Measurements from ENCODE around the gene MARCHF5. TPM values are rescaled to one million over a fixed set of nuclear protein-coding genes. Genes with fewer than 3 reads are reported as not detected.
"Not testable (repeated sequence)": the region's sequence is repeated elsewhere in the genome, so short reads cannot be mapped to it uniquely, and the experiment has no call there.

The MARCHF5 gene
- polyA plus RNA-seq, 2 of the 4 experiments (the other 2 are of a cell fraction): 24.7 to 37.3 TPM

GRCh38 chr10:92342796-92343195 lies 51.8 kb downstream of the MARCHF5 start:
- CTCF ChIA-PET: no interaction called here
- no peak overlapping the region for H3K4me2 ChIP-seq
- DNase-seq (ENCODE audit: low read depth in 1 of 2, low spot score in 1 of 2): no peak
- no peak for TF ChIP-seq JUN (IDR thresholded peaks at IDR 0.05)
- no peak for TF ChIP-seq MAZ (IDR thresholded peaks at IDR 0.05; ENCODE audit: borderline replicate concordance, low read depth, low read length)
- TF ChIP-seq RFX5 (IDR thresholded peaks at IDR 0.05): no peak
- no peak for TF ChIP-seq EHMT2 (IDR thresholded peaks at IDR 0.05; ENCODE audit: low read depth)
- TF ChIP-seq ZSCAN20 (CRISPR knock-in tag; IDR thresholded peaks at IDR 0.05): no peak
- TF ChIP-seq, protein P1, sequence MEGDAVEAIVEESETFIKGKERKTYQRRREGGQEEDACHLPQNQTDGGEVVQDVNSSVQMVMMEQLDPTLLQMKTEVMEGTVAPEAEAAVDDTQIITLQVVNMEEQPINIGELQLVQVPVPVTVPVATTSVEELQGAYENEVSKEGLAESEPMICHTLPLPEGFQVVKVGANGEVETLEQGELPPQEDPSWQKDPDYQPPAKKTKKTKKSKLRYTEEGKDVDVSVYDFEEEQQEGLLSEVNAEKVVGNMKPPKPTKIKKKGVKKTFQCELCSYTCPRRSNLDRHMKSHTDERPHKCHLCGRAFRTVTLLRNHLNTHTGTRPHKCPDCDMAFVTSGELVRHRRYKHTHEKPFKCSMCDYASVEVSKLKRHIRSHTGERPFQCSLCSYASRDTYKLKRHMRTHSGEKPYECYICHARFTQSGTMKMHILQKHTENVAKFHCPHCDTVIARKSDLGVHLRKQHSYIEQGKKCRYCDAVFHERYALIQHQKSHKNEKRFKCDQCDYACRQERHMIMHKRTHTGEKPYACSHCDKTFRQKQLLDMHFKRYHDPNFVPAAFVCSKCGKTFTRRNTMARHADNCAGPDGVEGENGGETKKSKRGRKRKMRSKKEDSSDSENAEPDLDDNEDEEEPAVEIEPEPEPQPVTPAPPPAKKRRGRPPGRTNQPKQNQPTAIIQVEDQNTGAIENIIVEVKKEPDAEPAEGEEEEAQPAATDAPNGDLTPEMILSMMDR (IDR thresholded peaks at IDR 0.05): no peak
- ATAC-seq: no peak
- no peak overlapping the region for H3K4me3 ChIP-seq
- 93% methylated on average over 2 of the region's 2 CpGs for WGBS (ENCODE audit: missing lambda C conversion rate)
- POLR2A ChIA-PET: no interaction called here
- H3K4me1 ChIP-seq: no peaks in the 10 kb centered on the region
- no peaks in the 10 kb centered on the region for H3K9me3 ChIP-seq
- FAIRE-seq: peak; percentile 65
- no peak overlapping the region for H3K27ac ChIP-seq

- DNase-seq (ENCODE audit: low read depth in 1 of 2, low spot score in 1 of 2); H3K4me1 ChIP-seq; POLR2A ChIA-PET; H3K4me2 ChIP-seq; H3K27ac ChIP-seq; FAIRE-seq; ATAC-seq; H3K4me3 ChIP-seq; H3K9me3 ChIP-seq: not testable (repeated sequence)
- WGBS (ENCODE audit: missing lambda C conversion rate): 95% methylated on average over 5 of the region's 5 CpGs
- CTCF ChIA-PET: interaction anchor here (0.7 kb wide), 1 partner anchor 54 kb away, joined by 4 read pairs; no protein-coding TSS in a partner anchor
Measured at GRCh38 chr10:92345575-92345974, 54.6 kb downstream of the MARCHF5 start.

DNA sequence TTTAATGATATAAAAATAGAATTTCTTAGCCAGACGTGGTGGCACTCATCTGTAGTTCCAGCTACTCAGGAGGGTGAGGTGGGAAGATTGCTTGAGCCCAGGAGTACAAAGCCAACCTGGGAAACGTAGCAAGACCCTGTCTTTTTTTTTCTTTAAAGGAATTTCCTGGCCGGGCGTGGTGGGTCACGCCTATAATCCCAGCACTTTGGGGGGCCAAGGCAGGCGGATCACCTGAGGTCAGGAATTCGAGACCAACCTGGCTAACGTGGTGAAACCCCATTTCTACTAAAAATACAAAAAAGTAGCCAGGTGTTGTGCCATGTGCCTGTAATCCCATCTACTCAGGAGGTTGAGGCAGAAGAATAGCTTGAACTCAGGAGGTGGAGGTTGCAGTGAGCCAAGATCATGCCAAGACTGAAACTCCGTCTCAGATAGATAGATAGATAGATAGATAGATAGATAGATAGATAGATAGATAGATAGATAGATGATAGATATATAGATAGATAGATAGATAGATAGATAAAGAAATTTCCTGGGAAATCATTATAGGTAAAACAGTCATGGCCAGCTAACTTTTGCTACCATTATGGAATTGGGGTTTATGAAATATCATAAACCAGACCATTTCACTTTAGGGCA lies 56.2 kb downstream of the MARCHF5 start:
- FAIRE-seq; H3K4me2 ChIP-seq; H3K4me3 ChIP-seq; DNase-seq (ENCODE audit: low read depth in 1 of 2, low spot score in 1 of 2); H3K4me1 ChIP-seq; ATAC-seq; POLR2A ChIA-PET; H3K27ac ChIP-seq; H3K9me3 ChIP-seq; CTCF ChIA-PET: not testable (repeated sequence)
- 93% methylated on average over 9 of the region's 9 CpGs for WGBS (ENCODE audit: missing lambda C conversion rate)

DNA sequence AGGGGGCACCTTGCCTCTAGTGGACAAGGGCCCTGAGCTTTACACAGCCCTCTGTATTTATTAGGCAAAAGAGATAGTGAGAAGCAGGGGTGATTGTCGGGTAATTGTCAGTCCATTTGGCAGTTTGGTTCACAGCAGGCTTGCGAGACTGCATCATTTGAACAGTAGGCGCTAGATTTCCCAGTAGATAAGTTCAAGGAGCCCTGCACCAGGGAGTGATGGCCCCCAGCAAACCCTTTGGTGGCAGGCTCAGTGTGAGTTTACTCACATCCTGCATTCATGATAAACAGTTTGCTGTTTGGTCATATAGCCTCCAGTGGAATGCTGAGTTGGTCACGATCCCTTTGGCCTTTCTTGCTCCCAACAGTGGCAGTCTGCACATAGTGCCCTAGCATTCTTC lies 59.4 kb downstream of the MARCHF5 start:
- Histone ChIP-seq H3K4me1 (no peaks in the 10 kb centered on the region), H3K4me2 (no peak overlapping the region), H3K9me3 (no peaks in the 10 kb centered on the region), H3K4me3 (no peak overlapping the region), H3K27ac (no peak overlapping the region)
- DNase-seq (ENCODE audit: low read depth in 1 of 2, low spot score in 1 of 2) (no peak), FAIRE-seq (no peak), ATAC-seq (no peak)
- no peak for TF ChIP-seq RAD21 (conservative IDR thresholded peaks at IDR 0.05 in 1 of 2, IDR thresholded peaks at IDR 0.05 in 1 of 2)
- WGBS (ENCODE audit: missing lambda C conversion rate): 96% methylated on average over 4 of the region's 4 CpGs
- CTCF ChIA-PET: no interaction called here
- POLR2A ChIA-PET: no interaction called here

DNA sequence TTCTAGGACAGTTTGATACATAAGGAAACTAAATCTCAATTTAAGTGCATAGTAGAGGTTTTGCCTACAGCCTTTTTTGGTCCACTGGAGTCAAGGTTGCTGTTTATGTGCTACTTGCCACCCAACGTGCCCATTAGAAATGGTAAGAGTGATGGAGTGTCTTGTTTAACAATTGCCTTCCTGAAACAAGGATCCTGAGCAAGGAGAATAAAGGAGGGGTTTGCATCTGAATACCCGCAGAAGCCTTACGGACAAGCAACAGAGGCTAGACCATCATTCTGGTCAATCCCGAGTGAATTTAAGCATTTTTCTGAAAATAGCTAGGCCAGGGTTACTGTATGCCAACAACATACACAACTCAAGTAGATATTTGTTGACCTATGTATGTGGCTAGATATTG lies 63.6 kb downstream of the MARCHF5 start:
- Histone ChIP-seq H3K4me2 (no peak overlapping the region), H3K9me3 (no peaks in the 10 kb centered on the region), H3K4me1 (no peaks in the 10 kb centered on the region), H3K27ac (no peak overlapping the region), H3K4me3 (no peak overlapping the region)
- no peak for DNase-seq (ENCODE audit: low read depth in 1 of 2, low spot score in 1 of 2)
- ATAC-seq: no peak
- WGBS (ENCODE audit: missing lambda C conversion rate): 91% methylated on average over 4 of the region's 4 CpGs
- CTCF ChIA-PET: interaction anchor here (0.6 kb wide), 1 partner anchor 44 kb away, joined by 4 read pairs; no protein-coding TSS in a partner anchor
- FAIRE-seq: no peak
- POLR2A ChIA-PET: no interaction called here
- TF ChIP-seq EHMT2 (IDR thresholded peaks at IDR 0.05; ENCODE audit: low read depth) (no peak), HOXB13 (CRISPR knock-in tag; IDR thresholded peaks at IDR 0.05; ENCODE audit: low read depth) (no peak), TP53 (CRISPR knock-in tag; IDR thresholded peaks at IDR 0.05) (no peak), HDAC2 (IDR thresholded peaks at IDR 0.05) (no peak), RARB (CRISPR knock-in tag; IDR thresholded peaks at IDR 0.05) (no peak), ELK1 (IDR thresholded peaks at IDR 0.05; ENCODE audit: low read depth, low read length) (no peak), E2F6 (IDR thresholded peaks at IDR 0.05; ENCODE audit: borderline replicate concordance, low read depth) (no peak), PHF8 (IDR thresholded peaks at IDR 0.05; ENCODE audit: borderline replicate concordance, low read depth) (no peak), KDM1A (IDR thresholded peaks at IDR 0.05; ENCODE audit: low read depth) (no peak), ZNF302 (CRISPR knock-in tag; IDR thresholded peaks at IDR 0.05) (no peak), CBX2 (IDR thresholded peaks at IDR 0.05; ENCODE audit: borderline replicate concordance, low read depth) (no peak), RNF2 (IDR thresholded peaks at IDR 0.05; ENCODE audit: borderline replicate concordance, low read depth) (no peak), NPAS2 (CRISPR knock-in tag; IDR thresholded peaks at IDR 0.05; ENCODE audit: borderline replicate concordance) (no peak)
- TF ChIP-seq, protein P2, sequence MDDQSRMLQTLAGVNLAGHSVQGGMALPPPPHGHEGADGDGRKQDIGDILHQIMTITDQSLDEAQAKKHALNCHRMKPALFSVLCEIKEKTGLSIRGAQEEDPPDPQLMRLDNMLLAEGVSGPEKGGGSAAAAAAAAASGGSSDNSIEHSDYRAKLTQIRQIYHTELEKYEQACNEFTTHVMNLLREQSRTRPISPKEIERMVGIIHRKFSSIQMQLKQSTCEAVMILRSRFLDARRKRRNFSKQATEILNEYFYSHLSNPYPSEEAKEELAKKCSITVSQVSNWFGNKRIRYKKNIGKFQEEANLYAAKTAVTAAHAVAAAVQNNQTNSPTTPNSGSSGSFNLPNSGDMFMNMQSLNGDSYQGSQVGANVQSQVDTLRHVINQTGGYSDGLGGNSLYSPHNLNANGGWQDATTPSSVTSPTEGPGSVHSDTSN (IDR thresholded peaks at IDR 0.05): no peak
- TF ChIP-seq, protein P3, sequence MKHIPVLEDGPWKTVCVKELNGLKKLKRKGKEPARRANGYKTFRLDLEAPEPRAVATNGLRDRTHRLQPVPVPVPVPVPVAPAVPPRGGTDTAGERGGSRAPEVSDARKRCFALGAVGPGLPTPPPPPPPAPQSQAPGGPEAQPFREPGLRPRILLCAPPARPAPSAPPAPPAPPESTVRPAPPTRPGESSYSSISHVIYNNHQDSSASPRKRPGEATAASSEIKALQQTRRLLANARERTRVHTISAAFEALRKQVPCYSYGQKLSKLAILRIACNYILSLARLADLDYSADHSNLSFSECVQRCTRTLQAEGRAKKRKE (CRISPR knock-in tag; IDR thresholded peaks at IDR 0.05; ENCODE audit: low read depth): no peak
